ENCODE data around the gene SLC38A6.
A peak's percentile ranks its signal among the peaks of the same experiment; 100 is the strongest.

SLC38A6 gene

DNA sequence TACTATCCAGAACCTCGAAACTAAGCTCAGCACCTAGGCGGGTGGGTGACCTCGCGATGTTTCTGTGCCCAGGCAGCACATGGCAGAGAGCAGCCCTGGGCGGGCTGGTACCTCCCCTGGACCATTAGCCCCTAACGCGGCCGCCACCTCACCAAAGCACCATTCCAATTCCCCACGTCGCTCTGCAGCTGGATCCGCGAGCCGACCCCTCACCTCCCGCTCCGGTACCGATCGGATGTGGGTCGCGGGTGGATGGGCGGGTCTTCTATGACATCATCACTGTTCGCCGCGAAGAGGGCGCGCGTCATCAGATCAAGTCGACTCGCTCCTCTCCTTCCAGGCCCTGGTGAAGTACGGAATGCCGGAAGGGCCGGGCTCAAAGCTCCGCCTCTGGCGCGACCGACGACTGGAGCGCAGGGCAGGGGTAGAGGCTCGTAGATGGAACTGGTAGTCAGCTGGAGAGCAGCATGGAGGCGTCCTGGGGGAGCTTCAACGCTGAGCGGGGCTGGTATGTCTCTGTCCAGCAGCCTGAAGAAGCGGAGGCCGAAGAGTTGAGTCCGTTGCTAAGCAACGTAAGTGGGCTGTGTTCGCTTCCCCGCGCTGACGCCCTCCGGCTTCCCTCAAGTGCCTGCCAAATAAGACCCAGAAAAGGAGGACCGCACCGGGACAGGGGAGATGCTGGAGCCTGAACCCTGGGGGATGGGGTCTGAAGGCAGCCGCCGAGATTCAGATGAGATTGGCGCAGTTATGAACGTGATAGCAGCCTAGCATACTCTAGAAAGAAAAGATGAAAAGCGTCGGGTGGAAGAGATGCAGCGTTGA is at the start of gene SLC38A6, which contains the start of gene TRMT5:
SLC38A6 (plus strand) TSS at position 435 of the 822 bp plus-strand sequence; CDS start at position 468, 33 bp downstream.
TRMT5 (minus strand) TSS at position 269 of the 822 bp plus-strand sequence; CDS start at position 163, 106 bp downstream.
- peak; percentile 88 for DNase-seq (ENCODE audit: low read depth)

DNA sequence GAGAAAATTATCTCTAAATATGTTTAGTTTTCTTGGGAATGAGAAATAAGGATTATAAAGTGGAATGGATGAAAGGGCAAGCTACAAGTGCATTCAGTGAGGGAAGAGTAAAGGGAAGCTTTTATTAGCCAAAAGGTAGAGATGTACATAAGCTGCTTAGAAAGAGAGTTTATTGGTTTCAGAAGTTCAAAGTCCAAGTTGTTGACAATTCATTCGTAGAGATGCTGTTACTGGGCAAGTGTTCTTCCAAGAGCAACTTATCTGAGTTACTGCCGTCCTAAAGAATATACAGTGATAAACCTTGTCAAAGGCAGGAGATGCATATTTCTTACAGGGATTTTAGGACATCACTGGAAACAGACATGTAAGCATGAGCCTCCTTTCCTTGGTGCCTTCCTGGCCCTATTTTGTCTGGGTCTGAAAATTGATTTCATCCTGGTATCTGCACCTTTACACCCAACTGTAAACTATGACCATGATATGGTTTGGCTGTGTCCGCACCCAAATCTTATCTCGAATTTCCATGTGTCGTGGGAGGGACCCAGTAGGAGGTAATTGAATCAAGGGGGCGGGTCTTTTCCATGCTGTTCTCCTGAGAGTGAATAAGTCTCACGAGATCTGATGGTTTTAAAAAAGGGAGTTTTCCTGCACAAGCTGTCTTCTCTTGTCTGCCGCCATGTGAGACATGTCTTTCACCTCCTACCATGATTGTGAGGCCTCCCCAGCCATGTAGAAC is 47.0 kb upstream of the SLC38A6 start:
- DNase-seq (ENCODE audit: low read depth) = no peak

DNA sequence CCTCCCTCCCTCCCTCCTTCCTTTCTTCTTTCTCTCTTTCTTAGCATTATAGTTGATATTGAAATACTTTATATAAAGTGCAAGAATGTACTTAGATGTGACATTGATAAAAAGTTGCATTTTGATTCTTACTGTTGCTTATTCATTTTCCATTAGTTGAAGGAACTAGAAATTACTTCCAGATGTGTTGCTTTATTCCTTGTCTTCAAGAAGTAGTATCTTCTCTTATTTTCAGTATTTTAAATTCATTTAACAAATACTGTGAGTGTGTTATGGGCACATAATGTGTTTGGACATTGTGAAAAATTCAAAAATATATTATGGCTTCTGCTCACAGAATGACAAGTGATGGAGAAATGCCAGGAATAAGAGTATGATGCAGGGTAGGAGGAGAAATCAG is 45.7 kb upstream of the SLC38A6 start:
- no peak for DNase-seq (ENCODE audit: low read depth)

DNA sequence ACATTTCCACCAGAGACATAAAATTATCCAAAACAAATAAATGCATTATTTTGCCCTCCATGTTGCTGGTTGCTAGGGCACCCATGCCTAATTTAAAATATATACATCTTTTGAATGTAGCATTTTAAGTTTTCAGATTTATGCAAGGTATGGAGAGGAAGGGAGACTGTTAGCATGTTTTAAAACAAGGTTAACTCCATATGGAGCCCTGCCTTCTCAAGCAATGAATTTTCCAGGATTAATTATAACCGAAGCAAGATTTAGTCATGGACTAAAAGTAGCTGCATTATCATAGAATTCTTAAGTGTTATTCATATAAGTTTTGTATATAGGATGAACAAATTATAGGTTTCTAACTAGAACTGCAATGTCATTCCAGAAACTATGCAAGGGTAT is 37.4 kb upstream of the SLC38A6 start:
- DNase-seq (ENCODE audit: low read depth) = no peak

DNA sequence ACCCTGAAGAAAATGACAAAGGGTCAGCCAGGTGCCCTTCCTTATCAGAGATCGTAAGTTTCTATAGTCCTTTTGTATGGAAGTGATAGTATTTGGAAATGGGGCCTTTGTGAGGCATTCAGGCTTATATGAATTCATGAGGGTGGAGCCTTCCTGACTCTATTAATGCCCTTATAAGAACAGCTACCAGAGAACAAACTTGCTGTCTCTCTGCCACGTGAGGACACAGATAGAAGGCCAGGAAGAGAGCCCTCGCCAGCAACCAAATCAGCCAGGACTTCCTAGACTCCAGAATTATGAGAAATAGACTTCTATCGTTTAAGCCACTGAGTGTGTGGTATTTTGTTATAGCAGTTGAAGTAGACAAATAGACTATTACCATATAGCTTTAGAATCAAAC is 36.8 kb upstream of the SLC38A6 start:
- no peak for DNase-seq (ENCODE audit: low read depth)

DNA sequence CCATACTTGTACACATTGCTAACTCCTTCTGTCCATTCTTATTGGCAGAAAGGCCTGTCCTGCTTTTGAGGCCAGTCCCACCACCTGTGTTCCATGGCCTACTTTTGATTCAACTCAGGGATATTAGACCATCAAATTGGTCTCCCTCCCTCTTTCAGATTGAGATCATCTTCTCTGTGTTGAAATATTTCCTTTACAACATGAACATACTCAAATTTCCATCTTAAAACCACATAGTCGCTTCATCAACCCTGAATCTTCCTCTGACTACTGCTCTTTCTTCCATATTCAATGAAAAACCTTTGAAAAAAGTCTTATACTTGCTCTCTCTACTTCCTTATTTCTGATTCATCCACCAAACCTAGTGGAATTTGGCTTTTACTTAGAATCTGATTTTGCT is 35.1 kb upstream of the SLC38A6 start:
- no peak for DNase-seq (ENCODE audit: low read depth)

DNA sequence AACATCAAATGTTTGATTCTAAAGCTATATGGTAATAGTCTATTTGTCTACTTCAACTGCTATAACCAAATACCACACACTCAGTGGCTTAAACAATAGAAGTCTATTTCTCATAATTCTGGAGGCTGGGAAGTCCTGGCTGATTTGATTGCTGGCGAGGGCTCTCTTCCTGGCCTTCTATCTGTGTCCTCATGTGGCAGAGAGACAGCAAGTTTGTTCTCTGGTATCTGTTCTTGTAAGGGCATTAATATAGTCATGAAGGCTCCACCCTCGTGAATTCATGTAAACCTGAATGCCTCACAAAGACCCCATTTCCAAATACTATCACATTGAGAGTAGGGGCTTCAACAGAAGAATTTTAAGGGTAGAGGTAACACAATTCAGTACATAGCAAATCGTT is 34.3 kb upstream of the SLC38A6 start:
- no peak for DNase-seq (ENCODE audit: low read depth)

DNA sequence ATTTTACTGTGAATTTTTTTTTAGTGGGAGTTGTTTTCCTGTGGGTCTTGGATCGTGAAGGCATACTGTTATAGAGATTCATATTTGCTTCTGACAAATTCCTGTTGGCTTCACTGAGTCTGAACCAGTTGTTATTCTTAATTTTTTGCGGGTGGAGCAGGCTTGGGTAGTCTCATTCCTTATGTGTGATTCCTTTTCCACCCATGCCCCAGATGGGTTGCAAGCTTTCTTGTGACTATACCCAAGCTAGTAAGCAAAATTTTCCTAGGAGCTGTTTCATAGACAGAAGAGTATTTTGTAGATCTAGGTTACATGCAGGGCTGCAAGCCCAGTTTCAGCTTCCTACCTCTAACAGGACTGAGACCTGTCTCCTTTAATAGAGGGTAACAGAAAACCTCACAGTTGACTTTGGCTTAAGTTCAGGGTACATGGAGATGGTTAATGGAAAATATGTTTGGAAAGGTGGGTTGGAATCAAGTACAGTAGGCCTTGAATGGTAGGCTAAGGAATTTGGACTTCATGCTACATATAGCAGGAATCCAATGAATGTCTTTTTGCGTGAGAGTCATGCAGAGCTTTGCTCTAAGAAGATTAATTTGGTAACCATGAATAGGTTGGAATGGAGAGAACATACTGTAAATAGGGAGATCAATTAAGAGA is 29.1 kb upstream of the SLC38A6 start:
- no peak for DNase-seq (ENCODE audit: low read depth)

DNA sequence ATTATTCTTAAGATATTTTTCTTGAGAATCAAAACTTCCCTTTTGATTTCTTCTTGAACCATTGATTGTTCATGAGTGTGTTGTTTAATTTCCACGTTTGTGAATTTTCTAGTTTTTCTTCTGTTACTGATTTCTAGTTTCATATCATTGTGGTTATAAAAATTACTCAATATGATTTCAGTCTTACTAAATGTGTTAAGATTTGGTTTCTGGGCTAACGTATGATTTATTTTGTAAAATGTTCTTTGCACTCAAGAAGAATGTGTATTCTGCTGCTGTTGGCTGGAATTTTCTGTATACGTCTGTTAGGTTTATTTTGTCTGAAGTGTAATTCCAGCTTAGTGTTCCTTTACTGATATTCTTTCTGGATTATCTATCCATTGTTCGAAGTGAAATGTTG is 24.8 kb upstream of the SLC38A6 start:
- no peak for DNase-seq (ENCODE audit: low read depth)

DNA sequence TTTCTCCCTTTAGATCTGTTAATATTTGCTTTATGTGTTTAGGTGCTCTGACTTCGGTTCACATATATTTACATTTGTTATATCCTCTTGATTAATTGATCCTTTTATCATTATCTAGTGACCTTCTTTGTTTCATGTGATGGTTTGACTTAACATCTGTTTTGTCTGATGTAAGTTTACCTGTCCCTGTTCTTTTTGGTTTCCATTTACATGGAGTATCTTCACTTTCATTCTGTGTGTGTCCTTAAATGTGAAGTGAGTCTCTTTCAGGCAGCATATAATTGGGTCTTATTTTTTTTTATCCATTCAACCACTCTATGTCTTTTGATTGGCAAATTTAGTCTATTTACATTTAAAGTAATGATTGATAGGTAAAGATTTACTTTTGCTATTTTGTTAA is 24.4 kb upstream of the SLC38A6 start:
- DNase-seq (ENCODE audit: low read depth) = no peak

DNA sequence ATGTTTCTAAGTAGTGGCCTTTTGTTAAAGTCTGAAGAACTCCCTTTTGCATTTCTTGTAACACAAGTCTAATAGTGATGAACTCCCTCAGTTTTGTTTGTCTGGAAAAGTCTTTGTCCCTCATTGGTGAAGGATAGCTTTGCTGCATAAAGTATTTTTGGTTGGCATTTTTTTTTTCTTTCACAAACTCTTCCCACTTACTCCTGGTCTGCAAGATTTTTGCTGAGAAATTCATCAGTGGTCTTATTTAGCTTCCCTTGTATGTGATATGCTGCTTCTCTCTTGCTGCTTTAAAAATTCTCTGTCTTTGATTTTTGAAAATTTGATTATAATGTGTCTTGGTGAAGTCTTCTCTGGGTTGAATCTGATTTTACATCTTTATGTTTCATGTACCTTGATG is 22.9 kb upstream of the SLC38A6 start:
- no peak for DNase-seq (ENCODE audit: low read depth)

DNA sequence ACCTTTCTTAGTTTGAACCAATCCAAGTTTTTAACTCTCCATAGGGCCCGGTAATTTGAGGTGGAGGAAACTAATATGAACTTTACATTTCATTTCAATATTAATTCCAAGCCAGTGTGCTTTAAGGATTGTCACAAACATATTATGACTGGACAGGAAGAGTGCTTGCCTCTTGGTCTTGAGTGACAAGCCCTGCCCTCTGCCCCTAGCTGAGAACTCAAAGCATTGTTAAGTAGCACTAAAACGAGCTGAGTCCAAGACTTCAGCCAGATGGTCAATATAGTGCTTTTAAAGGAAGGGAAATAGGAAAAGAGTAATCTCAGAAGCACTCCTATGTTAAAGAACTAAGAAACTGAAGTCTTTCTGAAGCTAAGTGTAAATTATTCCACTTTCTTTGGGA is 17.3 kb upstream of the SLC38A6 start:
- DNase-seq (ENCODE audit: low read depth) = no peak

DNA sequence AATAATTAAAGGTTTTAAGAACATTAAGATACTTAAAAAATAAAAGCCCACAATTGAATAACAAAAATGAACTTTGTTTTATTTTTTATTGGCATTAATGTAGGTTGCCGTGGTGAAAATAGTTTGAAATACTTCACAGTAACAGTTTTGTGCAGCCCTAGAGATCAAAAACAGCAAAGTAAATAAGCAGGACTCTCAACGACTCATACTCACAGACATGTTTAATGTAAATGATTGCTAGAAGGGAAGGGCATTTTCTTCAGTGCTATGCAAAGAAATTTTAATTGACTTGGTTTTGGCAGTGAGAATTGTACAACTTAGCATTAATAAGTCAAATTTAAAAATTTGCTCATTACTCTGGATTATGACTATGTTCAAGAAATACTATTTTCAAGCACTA is 16.1 kb upstream of the SLC38A6 start:
- DNase-seq (ENCODE audit: low read depth) = no peak

DNA sequence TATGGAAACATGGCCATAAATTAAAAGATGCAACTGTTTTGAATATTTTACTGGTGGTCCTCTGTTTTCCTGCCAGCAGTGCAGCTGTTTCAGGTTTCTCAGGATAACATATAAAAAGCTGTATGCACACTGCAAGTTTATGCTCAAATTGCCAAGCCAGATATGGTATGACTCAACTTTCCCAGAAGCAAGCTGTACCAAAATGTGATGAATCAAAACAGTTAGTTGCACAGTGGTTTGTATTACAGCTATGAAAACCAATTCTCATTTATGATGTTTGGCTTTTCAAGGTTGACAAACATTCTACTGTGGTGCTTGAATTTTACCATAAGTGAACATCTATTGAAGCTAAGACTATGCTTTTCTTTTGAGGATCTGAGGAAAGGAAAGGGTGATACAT is 15.6 kb upstream of the SLC38A6 start:
- DNase-seq (ENCODE audit: low read depth) = no peak

DNA sequence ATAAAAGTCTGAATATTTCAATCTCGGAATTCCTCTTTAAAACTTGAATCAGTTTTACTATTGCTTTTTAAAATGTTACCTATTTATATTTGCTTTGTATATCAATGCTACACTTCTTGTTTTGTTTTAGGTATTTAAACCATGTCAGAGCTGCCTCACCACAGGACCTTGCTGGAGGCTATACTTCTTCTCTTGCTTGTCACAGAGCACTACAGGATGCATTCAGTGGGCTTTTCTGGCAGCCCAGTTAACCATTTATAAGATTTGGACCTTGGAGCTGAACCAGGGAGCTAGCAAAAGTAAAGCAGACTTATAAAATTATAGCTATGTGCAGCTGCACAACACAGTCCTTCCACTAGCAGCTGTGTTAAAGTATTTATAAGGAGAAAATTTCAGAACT is 12.9 kb upstream of the SLC38A6 start:
- no peak for DNase-seq (ENCODE audit: low read depth)

DNA sequence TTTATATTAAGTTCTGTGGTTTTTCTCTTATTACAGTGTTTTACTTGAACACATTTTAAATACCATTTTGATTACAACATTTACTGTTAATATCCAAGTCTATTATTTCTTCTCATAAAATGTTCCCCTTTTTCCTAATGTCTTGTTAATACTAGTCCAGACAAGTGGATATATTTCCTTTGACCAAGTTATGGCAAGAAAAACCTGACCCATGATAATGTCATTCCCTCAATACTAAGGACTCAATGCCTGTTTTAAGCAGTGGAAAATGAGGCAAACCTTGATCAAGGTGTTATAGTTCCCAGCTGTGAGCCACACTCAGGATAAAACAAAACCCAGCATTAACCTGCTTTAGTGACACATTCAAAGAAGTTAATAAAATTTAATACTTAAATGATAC is 12.4 kb upstream of the SLC38A6 start:
- DNase-seq (ENCODE audit: low read depth) = no peak

DNA sequence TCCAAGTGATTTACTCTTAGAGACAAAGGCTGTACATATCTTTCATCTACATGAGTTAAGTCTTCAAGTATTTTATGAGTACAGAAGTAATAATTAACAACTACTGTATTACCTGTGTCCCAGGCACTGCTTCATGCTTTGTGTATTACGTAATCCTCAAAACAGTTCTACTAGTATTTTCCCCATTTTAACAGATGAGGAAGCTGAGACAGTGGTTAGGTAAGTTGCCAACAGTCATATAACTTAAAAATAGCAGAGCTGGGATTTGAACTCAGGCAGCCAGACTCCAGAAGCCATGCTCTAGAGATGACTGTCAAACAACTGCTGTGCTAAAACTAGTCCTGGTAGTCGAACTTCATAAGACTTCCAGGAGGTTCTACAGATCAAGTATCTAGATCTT is 10.9 kb upstream of the SLC38A6 start:
- no peak for DNase-seq (ENCODE audit: low read depth)

DNA sequence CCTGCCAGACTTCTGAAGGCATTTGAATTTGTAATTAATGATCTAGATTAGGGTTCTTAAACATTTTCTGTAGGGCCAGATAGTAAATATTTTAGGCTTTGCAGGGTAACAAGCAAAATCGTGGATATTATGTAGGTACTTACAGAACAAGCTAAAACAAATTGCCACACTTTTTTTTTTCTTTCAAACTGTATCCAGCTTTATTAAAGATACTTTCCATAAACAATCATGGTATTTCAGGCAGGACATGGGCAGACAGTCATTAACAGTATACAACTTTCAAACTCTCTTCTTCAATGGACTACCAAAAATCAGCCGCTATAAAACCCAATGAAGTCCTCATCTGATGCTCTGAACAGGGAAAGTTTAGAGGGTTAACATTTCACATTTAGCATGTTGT is 9.8 kb upstream of the SLC38A6 start:
- DNase-seq (ENCODE audit: low read depth) = no peak

DNA sequence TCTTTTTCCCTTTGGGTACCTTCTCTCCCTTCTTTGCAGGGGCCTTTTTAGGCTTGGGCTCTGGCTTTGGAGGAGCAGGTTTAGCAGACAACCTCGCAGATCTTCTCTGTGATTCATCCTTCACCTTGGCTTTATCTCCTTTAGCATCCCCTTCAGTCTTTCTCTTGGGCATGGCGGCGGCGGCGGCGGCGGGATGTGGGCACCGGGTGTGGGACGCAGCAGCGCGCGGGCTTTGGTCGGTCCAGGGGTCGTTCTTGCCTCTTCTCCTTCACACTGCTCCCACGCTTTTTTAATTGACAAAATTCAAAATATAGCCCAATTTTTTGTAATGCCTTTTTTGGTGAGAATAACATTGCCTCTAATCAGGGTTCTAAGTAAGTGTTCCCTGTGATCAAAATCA is 8.8 kb upstream of the SLC38A6 start:
- no peak for DNase-seq (ENCODE audit: low read depth)

DNA sequence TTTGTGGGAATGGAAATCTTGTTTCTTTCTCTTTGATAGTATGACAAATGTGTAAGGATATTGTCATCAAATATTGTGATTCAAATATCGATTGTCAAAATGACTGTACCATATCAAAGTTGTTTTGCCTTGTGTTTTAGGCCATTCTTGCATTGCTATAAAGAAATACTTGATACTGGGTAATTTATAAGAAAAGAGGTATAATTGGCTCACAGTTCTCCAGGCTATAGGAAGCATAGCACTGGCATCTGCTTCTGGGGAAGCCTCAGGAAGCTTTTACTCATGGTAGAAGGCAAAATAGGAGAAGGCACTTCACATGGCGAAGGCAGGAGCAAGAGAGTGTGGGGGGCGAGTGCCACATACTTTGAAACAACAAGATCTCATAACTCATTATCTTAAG is 8.0 kb upstream of the SLC38A6 start:
- DNase-seq (ENCODE audit: low read depth) = no peak

DNA sequence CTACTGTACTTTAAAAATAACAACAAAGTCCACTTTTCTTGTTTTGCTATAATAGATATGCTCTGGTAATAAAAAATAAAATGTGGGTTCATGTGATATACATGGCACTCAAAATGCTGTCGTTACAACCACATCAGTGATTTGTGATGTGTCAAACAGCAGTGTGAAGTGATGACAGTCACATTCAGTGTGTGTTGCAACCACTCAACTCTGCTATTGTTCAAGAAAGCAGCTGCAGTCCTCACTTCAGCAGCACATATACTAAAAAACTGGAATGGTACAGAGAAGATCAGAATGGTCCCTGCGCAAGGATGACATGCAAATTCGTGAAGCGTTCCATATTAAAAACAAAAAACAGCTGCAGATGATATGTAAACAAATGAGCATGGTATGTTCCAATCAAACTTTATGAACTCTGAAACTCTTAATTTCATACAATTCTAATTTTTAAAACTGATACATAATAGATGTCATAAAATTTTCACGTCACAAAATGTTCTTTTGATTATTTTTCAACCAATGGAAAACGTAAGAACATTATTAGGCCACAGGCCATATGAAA is 6.9 kb upstream of the SLC38A6 start:
- DNase-seq (ENCODE audit: low read depth) = no peak

DNA sequence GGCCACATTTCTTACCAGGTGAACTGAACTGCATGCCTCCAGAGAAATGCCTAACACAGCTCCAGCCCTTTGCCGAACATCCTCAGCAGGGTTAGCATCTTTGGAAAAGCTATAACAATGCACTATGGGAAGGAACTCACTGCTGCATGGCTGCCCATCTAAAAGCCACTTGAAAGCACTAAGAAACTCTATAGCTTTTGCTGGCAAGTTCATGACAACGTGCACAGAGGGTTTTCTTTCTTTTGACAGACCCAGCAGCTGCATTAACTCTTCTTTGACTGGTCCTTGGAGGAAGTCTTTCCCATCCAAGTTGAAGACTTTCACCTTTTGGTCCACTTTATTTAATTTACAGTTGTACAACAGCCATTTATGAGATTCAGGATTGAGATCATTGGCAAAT is 5.5 kb upstream of the SLC38A6 start:
- no peak for DNase-seq (ENCODE audit: low read depth)

DNA sequence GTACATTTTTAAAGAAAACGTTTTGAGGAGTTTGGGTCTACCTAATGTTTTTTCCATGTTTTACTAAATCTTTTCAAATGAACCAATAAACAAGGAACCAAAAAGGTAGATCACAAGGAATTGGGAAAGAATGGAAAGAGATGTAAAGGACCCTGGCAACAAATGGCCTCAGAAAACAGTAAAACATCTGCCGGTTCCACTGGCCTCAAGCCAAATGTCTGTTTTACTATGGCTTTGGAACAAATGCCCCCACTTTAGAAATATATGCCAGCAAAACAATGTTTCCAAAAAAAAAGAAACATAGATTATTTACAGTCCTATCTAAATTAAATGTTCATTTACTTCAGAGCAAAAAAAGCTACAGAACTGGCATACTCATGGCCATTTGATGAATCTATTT is 3.2 kb upstream of the SLC38A6 start:
- no peak for DNase-seq (ENCODE audit: low read depth)

Data from stimulated activated CD4-positive, alpha-beta T cell treated with anti-CD3 and anti-CD28 coated beads, Interleukin-2, amount 100 ng/mL, for 4 hours (primary cell).